GM12878 (cell line): ENCODE data around the gene COQ5.

Experiments
- BHLHE40 ChIP-seq, 2 experiments: fragments of 450-650 bp in 1 of 2; IDR thresholded peaks; 2 replicates each; pipeline ENCODE4 v1.6.1; 2011 to 2017; ENCODE audit warnings: low read depth in 2 of 2, borderline replicate concordance in 1 of 2, improper control_type of control experiment in 1 of 2, low read length in 1 of 2, mild to moderate bottlenecking in 1 of 2
- CBX3 ChIP-seq: fragments of 200-600 bp; sonication (generic); IDR thresholded peaks from 2 replicates; pipeline ENCODE4 v1.6.1; 2016; ENCODE audit warnings: low read depth, borderline replicate concordance
- CBX5 ChIP-seq: sonication (generic); IDR thresholded peaks from 2 replicates; pipeline ENCODE4 v1.6.1; 2016; ENCODE audit warnings: low read depth, moderate library complexity, mild to moderate bottlenecking, inconsistent platforms
- CTCF ChIP-seq, 3 experiments: IDR thresholded peaks in 2 of 3; conservative IDR thresholded peaks in 1 of 3; 2 replicates each; pipeline ENCODE4 v1.5.1; 2011; ENCODE audit warnings: low read depth in 3 of 3, low read length in 3 of 3, mild to moderate bottlenecking in 3 of 3, control low read depth in 2 of 3, moderate library complexity in 2 of 3, inconsistent platforms in 1 of 3, mixed read lengths in 1 of 3; ENCODE audit not compliant: control insufficient read depth in 2 of 3, insufficient read depth in 1 of 3; ENCODE audit errors: extremely low read depth in 1 of 3
- ELK1 ChIP-seq: IDR thresholded peaks from 2 replicates; pipeline ENCODE4 v1.6.1; 2012; ENCODE audit warnings: low read depth, low read length, improper control_type of control experiment
- EP300 ChIP-seq, 2 experiments: fragments of 150-350 bp in 1 of 2; IDR thresholded peaks; 2 replicates each; pipeline ENCODE4 v1.6.1; 2011 to 2012; ENCODE audit warnings: low read depth in 2 of 2, low read length in 2 of 2, borderline replicate concordance in 1 of 2, improper control_type of control experiment in 1 of 2, inconsistent platforms in 1 of 2; ENCODE audit not compliant: control insufficient read depth in 1 of 2
- HDAC6 ChIP-seq: fragments of 200-600 bp; sonication (generic); IDR thresholded peaks from one replicate; pipeline ENCODE4 v1.8.0; 2017; ENCODE audit warnings: antibody characterized with exemption; ENCODE audit not compliant: unreplicated experiment
- MAX ChIP-seq: IDR thresholded peaks from 2 replicates; pipeline ENCODE4 v1.6.1; 2012; ENCODE audit warnings: low read depth, low read length, improper control_type of control experiment
- MYC ChIP-seq: IDR thresholded peaks from 2 replicates; pipeline ENCODE4 v1.6.1; 2011; ENCODE audit warnings: mild to moderate bottlenecking, low read length, moderate library complexity, inconsistent platforms; ENCODE audit not compliant: insufficient read depth, insufficient replicate concordance, insufficient read length, severe bottlenecking
- POLR2A ChIP-seq: IDR thresholded peaks from 2 replicates; pipeline ENCODE4 v1.6.1; 2011; ENCODE audit warnings: low read depth, mild to moderate bottlenecking, low read length
- SP1 ChIP-seq: IDR thresholded peaks from one replicate; pipeline ENCODE4 v1.6.1; 2011; ENCODE audit warnings: low read depth, low read length
- TCF12 ChIP-seq: IDR thresholded peaks from 2 replicates; pipeline ENCODE4 v1.6.1; 2011; ENCODE audit warnings: low read depth, mild to moderate bottlenecking, low read length
- YY1 ChIP-seq: IDR thresholded peaks from 2 replicates; pipeline ENCODE4 v1.6.1; 2011; ENCODE audit warnings: low read depth, mild to moderate bottlenecking, low read length

- no peak for TF ChIP-seq YY1
- TF ChIP-seq MYC, result no peak
- TF ChIP-seq TCF12, result no peak
- TF ChIP-seq EP300 (IDR thresholded peaks at IDR 0.05; ENCODE audit: borderline replicate concordance in 1 of 2, control insufficient read depth in 1 of 2, low read depth in 2 of 2, low read length in 2 of 2), result no peak
- no peak for TF ChIP-seq CBX5
- TF ChIP-seq POLR2A, result no peak
- no peak for TF ChIP-seq BHLHE40 (IDR thresholded peaks at IDR 0.05; ENCODE audit: borderline replicate concordance in 1 of 2, low read depth in 2 of 2, low read length in 1 of 2)
- TF ChIP-seq HDAC6, result no peak
- no peak for TF ChIP-seq SP1
- TF ChIP-seq CTCF (IDR thresholded peaks at IDR 0.05 in 2 of 3, conservative IDR thresholded peaks at IDR 0.05 in 1 of 3; ENCODE audit: control insufficient read depth in 2 of 3, extremely low read depth in 1 of 3, insufficient read depth in 1 of 3, low read depth in 3 of 3, low read length in 3 of 3), result no peak
- TF ChIP-seq MAX, result no peak
- no peak for TF ChIP-seq CBX3
- no peak for TF ChIP-seq ELK1
Measured at GRCh38 chr12:120467439-120467838, 61.5 kb downstream of the COQ5 start.
